ENCODE results near the gene C1QL1.

C1QL1 gene

GRCh38 chr17:44990994-44991393 lies 22.9 kb upstream of the C1QL1 start:
- no peak for DNase-seq (ENCODE audit: low read depth, low spot score)
- no peak overlapping the region for H3K27ac ChIP-seq

GRCh38 chr17:44989552-44990138 lies 21.5 kb upstream of the C1QL1 start:
- H3K27ac ChIP-seq, result no peak overlapping the region
- DNase-seq (ENCODE audit: low read depth, low spot score), result no peak

GRCh38 chr17:44988044-44988942 lies 20.2 kb upstream of the C1QL1 start:
- no peak for DNase-seq (ENCODE audit: low read depth, low spot score)
- H3K27ac ChIP-seq, result no peak overlapping the region

GRCh38 chr17:44983563-44983962 lies 15.5 kb upstream of the C1QL1 start:
- no peak for DNase-seq (ENCODE audit: low read depth, low spot score)

GRCh38 chr17:44982113-44982702 lies 14.1 kb upstream of the C1QL1 start:
- H3K27ac ChIP-seq, result no peak overlapping the region
- DNase-seq (ENCODE audit: low read depth, low spot score), result no peak

More at GRCh38 chr17:44983563-44983962, 15.5 kb upstream of the C1QL1 start:
- H3K27ac ChIP-seq, result no peak overlapping the region

GRCh38 chr17:44981221-44981968 lies 13.3 kb upstream of the C1QL1 start:
- peak overlapping the region; percentile 86 for H3K27ac ChIP-seq
- peak; percentile 65 for DNase-seq (ENCODE audit: low read depth, low spot score)

- no peak overlapping the region for H3K27ac ChIP-seq
- DNase-seq (ENCODE audit: low read depth, low spot score), result no peak
These were observed 11.4 kb upstream of the C1QL1 start for GRCh38 chr17:44979426-44979995.

GRCh38 chr17:44978807-44979206 lies 10.7 kb upstream of the C1QL1 start:
- no peak for DNase-seq (ENCODE audit: low read depth, low spot score)
- H3K27ac ChIP-seq, result no peak overlapping the region

- DNase-seq (ENCODE audit: low read depth, low spot score), result no peak
- no peak overlapping the region for H3K27ac ChIP-seq
These were observed 9.9 kb upstream of the C1QL1 start for GRCh38 chr17:44977814-44978550.

- no peak for DNase-seq (ENCODE audit: low read depth, low spot score)
- H3K27ac ChIP-seq, result no peak overlapping the region
These were observed 9.0 kb upstream of the C1QL1 start for GRCh38 chr17:44977065-44977464.

- no peak for DNase-seq (ENCODE audit: low read depth, low spot score)
- no peak overlapping the region for H3K27ac ChIP-seq
These were observed 8.1 kb upstream of the C1QL1 start for GRCh38 chr17:44976206-44976605.

GRCh38 chr17:44972953-44973352 lies 4.8 kb upstream of the C1QL1 start:
- H3K27ac ChIP-seq, result no peak overlapping the region
- no peak for DNase-seq (ENCODE audit: low read depth, low spot score)

- peak overlapping the region; percentile 2 for H3K27ac ChIP-seq
- peak; percentile 72 for DNase-seq (ENCODE audit: low read depth, low spot score)
These were observed 3.8 kb upstream of the C1QL1 start for GRCh38 chr17:44971776-44972483.

- no peak for DNase-seq (ENCODE audit: low read depth, low spot score)
- H3K27ac ChIP-seq, result no peak overlapping the region
These were observed 2.1 kb upstream of the C1QL1 start for GRCh38 chr17:44970136-44970741.

- no peak overlapping the region for H3K27ac ChIP-seq
- no peak for DNase-seq (ENCODE audit: low read depth, low spot score)
These were observed 1.2 kb upstream of the C1QL1 start for GRCh38 chr17:44969144-44969780.

GRCh38 chr17:44967907-44968224 lies 237 bp downstream of the C1QL1 start:
- no peak overlapping the region for H3K27ac ChIP-seq
- no peak for DNase-seq (ENCODE audit: low read depth, low spot score)

- no peak overlapping the region for H3K27ac ChIP-seq
- no peak for DNase-seq (ENCODE audit: low read depth, low spot score)
These were observed 837 bp downstream of the C1QL1 start for GRCh38 chr17:44967026-44967906.

Data from epithelial cell of prostate (primary cell).